GM18907 (cell line): ENCODE measurements around the gene MORN3.
"Not testable (repeated sequence)": the region's sequence is repeated elsewhere in the genome, so short reads cannot be mapped to it uniquely, and the experiment has no call there.

Source experiments
- ATAC-seq: cut with Tn5 transposase; IDR thresholded peaks from one replicate; pipeline ENCODE4 v1.9.1; 2021; ENCODE audit warnings: mild to moderate bottlenecking, moderate library complexity; ENCODE audit not compliant: unreplicated experiment

The MORN3 gene

DNA sequence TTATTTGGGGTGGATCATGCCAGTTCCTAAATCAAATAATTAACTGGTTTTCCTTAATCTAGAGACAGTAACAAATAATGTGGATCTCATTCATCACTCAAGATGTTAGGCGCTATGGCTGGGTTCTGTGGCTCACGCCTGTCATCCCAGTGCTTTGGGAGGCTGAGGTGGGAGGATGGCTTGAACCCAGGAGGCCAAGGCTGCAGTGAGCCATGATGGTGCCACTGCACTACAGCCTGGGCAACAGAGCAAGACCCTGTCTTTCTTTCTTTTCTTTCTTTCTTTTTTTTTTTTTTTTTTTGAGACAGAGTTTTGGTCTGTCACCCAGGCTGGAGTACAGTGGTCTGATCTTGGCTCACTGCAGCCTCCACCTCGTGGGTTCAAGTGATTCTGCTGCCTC lies 23.3 kb upstream of the MORN3 start:
- not testable (repeated sequence) for ATAC-seq

GRCh38 chr12:121689430-121689829 lies 20.0 kb upstream of the MORN3 start:
- ATAC-seq = no peak

DNA sequence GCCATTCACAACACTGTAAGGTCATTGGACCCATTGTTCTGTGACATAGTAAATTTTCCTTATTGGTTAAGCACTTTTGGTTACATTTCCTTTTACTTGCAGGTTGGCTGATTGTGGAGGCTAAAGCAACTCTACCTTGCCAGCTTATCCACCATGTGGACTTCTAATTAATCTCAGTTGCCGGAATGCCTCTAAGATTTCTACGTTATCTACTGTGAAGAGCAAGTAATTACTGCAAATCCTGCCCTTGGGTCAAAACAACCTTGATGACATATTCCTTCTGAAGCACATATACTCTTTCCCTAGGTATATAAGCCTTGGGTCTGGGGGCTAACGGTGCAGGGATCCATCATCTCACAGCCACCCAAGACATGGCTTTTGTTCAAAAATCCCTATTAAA lies 19.5 kb upstream of the MORN3 start:
- ATAC-seq = no peak

GRCh38 chr12:121679661-121680197 lies 10.3 kb upstream of the MORN3 start:
- ATAC-seq = not testable (repeated sequence)

GRCh38 chr12:121678716-121679300 lies 9.4 kb upstream of the MORN3 start:
- ATAC-seq = no peak

DNA sequence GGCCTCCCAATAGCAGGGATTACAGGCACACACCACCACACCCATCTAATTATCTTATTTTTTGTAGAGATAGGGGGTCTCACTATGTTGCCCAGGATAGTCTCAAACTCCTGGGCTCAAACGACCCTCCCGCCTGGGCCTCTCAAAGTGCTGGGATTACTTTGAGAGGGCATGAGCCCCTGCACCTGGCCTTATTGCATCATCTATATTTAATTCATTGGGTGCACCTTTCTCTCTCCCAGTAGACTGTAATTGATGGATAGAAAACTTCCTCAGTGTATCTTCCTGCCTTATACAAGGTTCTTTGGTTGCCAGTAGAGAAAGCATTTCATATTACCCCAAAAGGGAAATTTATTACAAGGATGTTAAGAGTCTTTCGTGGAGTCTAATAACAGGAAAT lies 8.9 kb upstream of the MORN3 start:
- no peak for ATAC-seq

- ATAC-seq = no peak
These were observed 6.7 kb upstream of the MORN3 start for GRCh38 chr12:121676190-121676589.

GRCh38 chr12:121673013-121673511 lies 3.6 kb upstream of the MORN3 start:
- ATAC-seq = no peak

DNA sequence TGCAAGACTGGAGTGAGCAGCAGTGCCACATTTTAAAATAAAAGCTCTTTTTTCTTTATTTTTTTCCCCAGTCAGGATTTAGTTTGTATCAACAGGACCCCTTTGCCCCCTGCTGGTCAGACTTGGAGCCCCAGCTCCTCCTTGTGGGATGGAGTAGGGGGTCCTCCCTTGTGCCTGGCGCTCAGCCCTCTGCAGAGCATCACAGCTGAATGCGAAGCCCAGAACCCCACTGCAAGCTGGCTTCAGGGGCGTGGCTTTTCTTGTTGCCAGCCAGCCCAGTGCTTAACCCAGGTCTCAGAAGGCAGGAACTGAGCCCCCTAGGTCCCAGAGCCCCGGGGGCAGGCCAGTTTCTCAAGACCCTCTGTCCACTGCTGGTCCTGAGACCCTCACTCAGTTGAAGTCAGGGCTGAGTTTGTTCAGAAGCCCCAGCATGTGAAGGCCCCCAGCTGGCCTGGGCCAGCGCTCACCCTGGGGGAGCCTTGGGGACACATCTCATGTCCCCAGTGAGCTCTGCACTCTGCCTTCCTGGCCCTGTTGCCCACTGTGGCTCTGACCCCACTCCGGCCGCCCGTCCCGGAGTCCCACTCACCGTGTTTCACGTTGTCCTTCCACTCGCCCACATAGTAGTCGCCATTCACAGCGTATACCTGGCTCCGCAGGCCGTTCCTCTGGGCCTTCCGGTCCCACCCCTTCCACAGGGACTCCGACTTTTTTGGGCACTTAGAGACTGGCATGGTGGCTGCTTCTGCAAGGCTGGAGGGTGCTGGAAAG lies 519 bp downstream of the MORN3 start:
- ATAC-seq = no peak

DNA sequence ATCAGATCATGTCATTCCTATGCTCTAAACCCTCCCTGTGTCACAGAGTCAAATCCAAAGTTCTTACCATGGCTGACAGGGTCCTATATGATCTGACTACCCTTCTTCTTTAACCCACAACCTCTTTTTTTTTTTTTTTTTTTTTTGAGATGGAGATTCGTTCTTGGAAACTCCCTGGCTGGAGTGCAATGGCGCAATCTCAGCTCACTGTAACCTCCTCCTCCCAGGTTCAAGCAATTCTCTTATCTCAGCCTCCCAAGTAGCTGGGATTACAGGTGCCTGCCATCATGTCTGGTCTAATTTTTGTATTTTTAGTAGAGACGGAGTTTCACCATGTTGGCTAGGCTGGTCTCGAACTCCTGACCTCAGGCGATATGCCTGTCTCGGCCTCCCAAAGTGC lies 2.6 kb downstream of the MORN3 start:
- ATAC-seq = not testable (repeated sequence)

DNA sequence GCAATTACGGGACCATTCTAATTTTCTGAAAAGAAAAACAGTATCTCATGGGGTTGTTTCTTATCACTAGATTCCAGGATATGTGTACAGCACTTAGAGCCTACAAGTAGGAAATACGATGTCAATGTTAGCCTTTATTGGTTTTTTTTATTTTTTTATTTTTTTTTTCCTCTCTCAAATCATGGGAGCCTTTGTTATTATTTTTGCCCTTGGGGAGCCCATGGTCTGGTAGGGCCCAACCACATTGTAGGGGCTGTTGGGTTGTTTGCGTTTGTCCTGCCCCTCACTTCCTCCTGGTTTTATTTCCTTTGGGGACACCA lies 5.9 kb downstream of the MORN3 start:
- no peak for ATAC-seq

- ATAC-seq = not testable (repeated sequence)
These were observed 7.9 kb downstream of the MORN3 start for GRCh38 chr12:121661353-121662105.

DNA sequence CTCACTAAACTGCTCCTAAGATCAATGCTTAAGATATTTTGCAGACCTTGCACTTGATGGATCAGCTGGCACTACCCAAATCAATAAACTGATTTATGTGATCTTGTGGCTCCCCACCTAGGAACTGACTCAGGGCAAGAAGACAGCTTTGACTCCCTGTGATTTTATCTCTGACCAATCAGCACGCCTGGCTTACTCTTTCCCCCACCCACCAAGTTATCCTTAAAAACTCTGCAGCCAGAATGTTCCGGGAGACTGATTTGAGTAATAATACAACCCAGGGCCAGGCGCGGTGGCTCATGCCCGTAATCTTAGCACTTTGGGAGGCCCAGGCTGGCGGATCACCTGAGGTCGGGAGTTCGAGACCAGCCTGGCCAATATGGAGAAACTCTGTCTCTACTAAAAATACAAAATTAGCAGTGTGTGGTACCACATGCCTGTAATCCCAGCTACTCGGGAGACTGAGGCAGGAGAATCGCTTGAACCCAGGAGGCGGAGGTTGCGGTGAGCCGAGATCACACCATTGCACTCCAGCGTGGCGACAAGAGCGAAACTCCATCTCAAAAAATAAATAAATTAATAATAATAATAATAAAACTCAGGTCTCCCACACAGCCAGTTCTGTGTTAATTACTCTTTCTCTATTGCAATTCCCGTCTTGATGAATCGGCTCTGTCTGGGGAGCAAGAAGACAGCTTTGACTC lies 12.0 kb downstream of the MORN3 start:
- no peak for ATAC-seq

- ATAC-seq = no peak
These were observed 13.3 kb downstream of the MORN3 start for GRCh38 chr12:121656122-121656521.

DNA sequence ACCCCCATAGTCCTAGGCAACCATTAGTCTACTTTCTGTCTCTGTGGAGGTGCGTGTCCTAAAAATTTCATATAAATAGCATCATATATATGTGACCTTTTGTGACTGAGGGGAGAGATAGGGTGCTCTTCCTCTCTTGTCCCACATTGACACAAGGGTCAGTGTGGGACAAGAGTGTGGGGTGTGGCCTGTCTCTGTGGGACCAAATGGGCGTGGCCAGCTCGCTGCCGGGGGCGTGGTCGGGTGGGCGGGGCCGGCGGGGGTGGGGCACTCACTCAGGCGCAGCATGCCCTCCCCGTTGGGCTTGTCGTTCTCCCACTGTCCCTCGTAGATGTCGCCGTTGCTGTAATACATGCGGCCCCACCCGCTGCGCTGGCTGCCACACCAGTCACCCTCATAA lies 15.5 kb downstream of the MORN3 start:
- ATAC-seq = no peak

DNA sequence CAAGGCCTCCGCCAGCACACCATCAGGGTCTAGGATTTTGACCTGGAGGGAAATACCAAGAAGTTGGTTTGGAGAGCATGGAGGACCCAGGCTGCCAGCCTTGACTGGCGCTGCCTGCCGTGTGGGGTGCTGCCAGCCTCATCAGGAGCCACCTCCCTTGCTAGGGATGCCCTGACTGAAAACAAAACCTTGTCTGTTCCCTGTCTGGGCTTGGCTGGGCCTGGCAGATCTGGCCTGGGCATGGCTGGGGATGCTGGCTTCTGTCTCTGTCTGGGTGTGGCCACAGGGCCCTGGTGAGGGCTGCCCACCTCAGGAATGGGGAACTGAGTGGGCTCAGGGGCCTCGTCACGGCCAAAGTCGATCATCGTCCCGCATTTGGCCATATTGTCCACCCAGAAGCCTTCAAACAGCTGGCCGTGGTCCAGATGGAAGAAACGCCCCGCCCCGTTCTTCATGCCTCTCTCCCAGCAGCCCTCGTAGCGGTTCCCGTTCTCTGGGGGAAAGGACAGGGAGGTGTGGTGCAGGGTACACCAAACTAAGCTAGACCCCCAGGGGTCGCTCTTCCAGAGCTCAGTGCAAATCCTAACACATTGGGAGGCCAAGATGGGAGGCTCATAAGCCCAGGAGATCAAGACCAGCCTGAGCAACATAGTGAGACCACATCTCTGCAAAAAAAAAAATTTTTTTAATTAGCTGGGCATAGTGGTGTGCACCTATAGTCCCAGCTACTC lies 16.5 kb downstream of the MORN3 start:
- ATAC-seq = no peak

- ATAC-seq = no peak
These were observed 18.1 kb downstream of the MORN3 start for GRCh38 chr12:121651320-121651719.

GRCh38 chr12:121649819-121650353 lies 19.6 kb downstream of the MORN3 start:
- no peak for ATAC-seq

DNA sequence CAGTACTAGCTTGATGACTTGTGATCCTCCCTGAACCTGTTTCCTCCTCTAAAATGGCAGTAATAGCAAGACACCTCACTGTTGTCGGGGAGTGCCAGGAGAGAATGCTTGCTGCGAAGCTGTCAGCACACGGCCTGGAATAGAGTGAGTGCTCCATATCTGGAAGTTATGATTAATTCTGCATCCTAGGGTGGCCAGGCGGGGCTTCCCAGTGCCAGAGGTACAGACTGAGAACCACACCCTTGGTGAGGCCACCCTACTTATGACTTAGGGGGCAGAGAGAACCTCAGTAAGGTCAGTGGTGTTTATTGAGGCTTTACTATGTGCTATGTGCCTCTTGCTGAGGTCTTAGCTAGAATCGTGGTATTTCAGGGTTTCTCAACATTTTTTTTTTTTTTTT lies 20.1 kb downstream of the MORN3 start:
- ATAC-seq = no peak

DNA sequence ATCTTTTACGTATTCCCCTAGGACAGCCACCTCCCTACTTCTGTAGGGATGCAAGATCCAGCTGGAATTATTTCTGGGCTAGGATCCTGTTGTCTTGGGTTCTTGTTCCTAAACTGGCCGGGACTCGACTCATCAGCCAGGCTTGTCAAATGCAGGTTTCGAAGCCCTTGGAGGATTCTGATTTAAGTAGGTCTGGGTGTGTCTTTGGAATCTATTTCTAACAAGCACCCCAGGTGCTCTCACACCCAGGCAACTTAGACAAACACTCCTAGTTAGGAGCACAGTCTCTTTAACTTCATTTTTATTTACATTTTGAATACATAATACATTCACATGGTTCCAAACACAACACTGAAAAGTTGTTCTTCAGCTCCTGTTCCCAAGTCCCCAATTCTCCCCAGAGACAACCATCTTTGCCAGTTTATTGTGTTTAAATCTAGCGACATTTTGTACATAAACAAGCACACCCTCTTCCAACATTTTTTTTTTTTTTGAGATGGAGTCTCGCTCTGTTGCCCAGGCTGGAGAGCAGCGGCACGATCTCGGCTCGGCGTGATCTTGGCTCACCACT lies 20.9 kb downstream of the MORN3 start:
- ATAC-seq = no peak
